HG03558 (cell line): ENCODE data around the gene CCDC9.
"Not testable (repeated sequence)": the region's sequence is repeated elsewhere in the genome, so short reads cannot be mapped to it uniquely, and the experiment has no call there.

Experiments
- ATAC-seq: cut with Tn5 transposase; IDR thresholded peaks from one replicate; pipeline ENCODE4 v1.9.1; 2021; ENCODE audit warnings: moderate number of reproducible peaks; ENCODE audit not compliant: unreplicated experiment; ENCODE audit errors: extremely low read depth

Gene CCDC9

GRCh38 chr19:47280183-47280797, 24.0 kb downstream of the CCDC9 start:
- no peak for ATAC-seq

- ATAC-seq: no peak
Measured at GRCh38 chr19:47283405-47284059, 27.2 kb downstream of the CCDC9 start.

- ATAC-seq: no peak
Measured at GRCh38 chr19:47284324-47284899, 28.1 kb downstream of the CCDC9 start.

GRCh38 chr19:47296036-47296435, 39.7 kb downstream of the CCDC9 start:
- ATAC-seq: no peak

GRCh38 chr19:47300867-47301266, 44.5 kb downstream of the CCDC9 start:
- not testable (repeated sequence) for ATAC-seq

- no peak for ATAC-seq
Measured at GRCh38 chr19:47302249-47302648, 45.9 kb downstream of the CCDC9 start.

- no peak for ATAC-seq
Measured at GRCh38 chr19:47303966-47304365, 47.6 kb downstream of the CCDC9 start.

- no peak for ATAC-seq
Measured at GRCh38 chr19:47305309-47305751, 49.0 kb downstream of the CCDC9 start.

- no peak for ATAC-seq
Measured at GRCh38 chr19:47306303-47306702, 50.0 kb downstream of the CCDC9 start.

GRCh38 chr19:47309038-47309437, 52.7 kb downstream of the CCDC9 start:
- no peak for ATAC-seq

GRCh38 chr19:47309608-47310007, 53.3 kb downstream of the CCDC9 start, which contains the start of gene C5AR1:
Gene C5AR1, plus strand, starts transcription at chr19:47309861. Its CDS starts 35 bp downstream, at chr19:47309896.
- no peak for ATAC-seq

GRCh38 chr19:47310323-47310722, 54.0 kb downstream of the CCDC9 start:
- no peak for ATAC-seq

GRCh38 chr19:47310819-47311218, 54.5 kb downstream of the CCDC9 start:
- no peak for ATAC-seq

GRCh38 chr19:47312366-47313006, 56.2 kb downstream of the CCDC9 start:
- ATAC-seq: no peak

- no peak for ATAC-seq
Measured at GRCh38 chr19:47313754-47314295, 57.5 kb downstream of the CCDC9 start.

- no peak for ATAC-seq
Measured at GRCh38 chr19:47315125-47315821, 58.9 kb downstream of the CCDC9 start.

GRCh38 chr19:47316513-47316912, 60.2 kb downstream of the CCDC9 start:
- ATAC-seq: no peak

- ATAC-seq: no peak
Measured at GRCh38 chr19:47319923-47320871, 63.9 kb downstream of the CCDC9 start.
